Testis (tissue), 3 donors: ENCODE data around the gene ALG2. TPM values are rescaled to one million over a fixed set of nuclear protein-coding genes. Genes with fewer than 3 reads are reported as not detected.

Source experiments
- DNase-seq: peaks from one replicate; pipeline ENCODE4 v3.0.0-alpha.2; 2019
- H3K27ac ChIP-seq, 2 donors: fragments of 200-600 bp; sonication (generic); one replicate each; pipeline ENCODE4 v1.5.1; 2019
- H3K27me3 ChIP-seq: fragments of 200-600 bp; sonication (generic); one replicate; pipeline ENCODE4 v1.5.1; 2019
- H3K36me3 ChIP-seq: fragments of 200-600 bp; sonication (generic); one replicate; pipeline ENCODE4 v1.5.1; 2017; ENCODE audit warnings: low read depth; ENCODE audit errors: missing control alignments
- H3K4me1 ChIP-seq: fragments of 200-600 bp; sonication (generic); one replicate; pipeline ENCODE4 v1.5.1; 2019
- H3K4me3 ChIP-seq, 2 donors: fragments of 200-600 bp; sonication (generic); one replicate each; pipeline ENCODE4 v1.5.1; 2017 to 2019
- H3K9me3 ChIP-seq: fragments of 200-600 bp; sonication (generic); one replicate; pipeline ENCODE4 v1.5.1; 2017
- CTCF ChIP-seq, 3 experiments: fragments of 450-650 bp in 2 of 3; fragments of 200-600 bp in 1 of 3; sonication (generic) in 1 of 3; IDR thresholded peaks; one replicate each; pipeline ENCODE4 v1.5.1; 2016 to 2019; ENCODE audit warnings: antibody characterized with exemption in 3 of 3, mild to moderate bottlenecking in 2 of 3, moderate library complexity in 1 of 3
- POLR2A ChIP-seq: fragments of 450-650 bp; IDR thresholded peaks from one replicate; pipeline ENCODE4 v1.6.1; 2017; ENCODE audit warnings: antibody characterized with exemption, mild to moderate bottlenecking, moderate library complexity
- WGBS, 2 donors: methylation state at CpG; one replicate each; pipeline ENCODE4 v1.1.5; 2018; 5-methylcytosine and 5-hydroxymethylcytosine counted together
- intact Hi-C: fragments of 100-400 bp; cut with DNase I; formaldehyde crosslinking; loops from one replicate; pipeline ENCODE4 v1.15.1; 2023; ENCODE audit warnings: low total_unique reads
- polyA plus RNA-seq: library from polyadenylated mRNA; stranded (reverse); fragments of 350-450 nt; fragmentation: Illumina TruSeq; extraction: RNeasy Lipid Tissue Mini Kit (QIAGEN cat#74804); gene quantifications from one replicate; pipeline ENCODE4 v1.2.3, GENCODE V29; 2014; ENCODE audit warnings: low read depth, low replicate concordance; ENCODE audit not compliant: insufficient read depth
- total RNA-seq, 2 donors: library from RNA; depleted of rRNA; stranded (reverse); fragments of >200 nt; gene quantifications; one replicate each; pipeline ENCODE4 v1.2.3, GENCODE V29; 2016

Gene ALG2
- total and polyA plus RNA-seq, 3 donors from 2014 or later: 37.9 to 48.0 (median 46.7) TPM

GRCh38 chr9:99220011-99220410 is 1.7 kb downstream of the ALG2 start:
- TF ChIP-seq CTCF (IDR thresholded peaks at IDR 0.05) (no peak), POLR2A (no peak)
- DNase-seq: no peak
- intact Hi-C loops: no loop called here
- no peak overlapping the region for H3K4me3 ChIP-seq
- peaks cover 19% of the 10 kb centered on the region for H3K4me1 ChIP-seq
- 60 to 61% methylated on average over 4 of the region's 4 CpGs for WGBS, 2 donors
- no peaks in the 10 kb centered on the region for H3K9me3 ChIP-seq
- no peaks in the 10 kb centered on the region for H3K36me3 ChIP-seq
- H3K27ac ChIP-seq: no peak overlapping the region
- H3K27me3 ChIP-seq: no peaks in the 10 kb centered on the region

GRCh38 chr9:99216073-99216472 is 5.7 kb downstream of the ALG2 start:
- Histone ChIP-seq H3K4me3 (no peak overlapping the region), H3K27me3 (no peaks in the 10 kb centered on the region), H3K4me1 (no peaks in the 10 kb centered on the region), H3K9me3 (no peaks in the 10 kb centered on the region), H3K27ac (no peak overlapping the region), H3K36me3 (no peaks in the 10 kb centered on the region)
- intact Hi-C loops: no loop called here
- no peak for DNase-seq
- TF ChIP-seq CTCF (IDR thresholded peaks at IDR 0.05): no peak
- TF ChIP-seq POLR2A: no peak
- WGBS, 2 donors: 100% methylated on average over 1 of the region's 1 CpG

GRCh38 chr9:99213197-99213596 is 8.5 kb downstream of the ALG2 start:
- Histone ChIP-seq H3K36me3 (no peaks in the 10 kb centered on the region), H3K27ac (no peak overlapping the region), H3K4me3 (no peak overlapping the region), H3K27me3 (no peaks in the 10 kb centered on the region), H3K4me1 (no peaks in the 10 kb centered on the region), H3K9me3 (no peaks in the 10 kb centered on the region)
- TF ChIP-seq CTCF (IDR thresholded peaks at IDR 0.05) (no peak), POLR2A (no peak)
- WGBS, 2 donors: 87 to 90% methylated on average over 1 of the region's 1 CpG
- intact Hi-C loops: no loop called here
- no peak for DNase-seq

- no peaks in the 10 kb centered on the region for H3K27me3 ChIP-seq
- no peak overlapping the region for H3K4me3 ChIP-seq
- no peaks in the 10 kb centered on the region for H3K36me3 ChIP-seq
- intact Hi-C loops: no loop called here
- no peaks in the 10 kb centered on the region for H3K4me1 ChIP-seq
- 78 to 89% methylated on average over 1 of the region's 1 CpG for WGBS, 2 donors
- no peak for TF ChIP-seq CTCF (IDR thresholded peaks at IDR 0.05)
- no peak for TF ChIP-seq POLR2A
- no peak for DNase-seq
- H3K27ac ChIP-seq: no peak overlapping the region
- no peaks in the 10 kb centered on the region for H3K9me3 ChIP-seq
Measured at GRCh38 chr9:99211746-99212145, 10.0 kb downstream of the ALG2 start.

GRCh38 chr9:99210572-99210971 is 11.2 kb downstream of the ALG2 start:
- Histone ChIP-seq H3K9me3 (no peaks in the 10 kb centered on the region), H3K36me3 (no peaks in the 10 kb centered on the region), H3K4me3 (no peak overlapping the region), H3K27ac (no peak overlapping the region), H3K27me3 (no peaks in the 10 kb centered on the region), H3K4me1 (no peaks in the 10 kb centered on the region)
- DNase-seq: no peak
- TF ChIP-seq CTCF (IDR thresholded peaks at IDR 0.05) (no peak), POLR2A (no peak)
- intact Hi-C loops: no loop called here
